ENCODE results near the gene ACAP1. TPM values are rescaled to one million over a fixed set of nuclear protein-coding genes. Genes with fewer than 3 reads are reported as not detected.
A peak's percentile ranks its signal among the peaks of the same experiment; 100 is the strongest.

The ACAP1 gene
- total and polyA plus RNA-seq, 9 of the 15 experiments (the other 6 are each of a cell fraction or from before 2014, with no cell fraction given): 0.15 to 8.5 (median 2.4) TPM

DNA sequence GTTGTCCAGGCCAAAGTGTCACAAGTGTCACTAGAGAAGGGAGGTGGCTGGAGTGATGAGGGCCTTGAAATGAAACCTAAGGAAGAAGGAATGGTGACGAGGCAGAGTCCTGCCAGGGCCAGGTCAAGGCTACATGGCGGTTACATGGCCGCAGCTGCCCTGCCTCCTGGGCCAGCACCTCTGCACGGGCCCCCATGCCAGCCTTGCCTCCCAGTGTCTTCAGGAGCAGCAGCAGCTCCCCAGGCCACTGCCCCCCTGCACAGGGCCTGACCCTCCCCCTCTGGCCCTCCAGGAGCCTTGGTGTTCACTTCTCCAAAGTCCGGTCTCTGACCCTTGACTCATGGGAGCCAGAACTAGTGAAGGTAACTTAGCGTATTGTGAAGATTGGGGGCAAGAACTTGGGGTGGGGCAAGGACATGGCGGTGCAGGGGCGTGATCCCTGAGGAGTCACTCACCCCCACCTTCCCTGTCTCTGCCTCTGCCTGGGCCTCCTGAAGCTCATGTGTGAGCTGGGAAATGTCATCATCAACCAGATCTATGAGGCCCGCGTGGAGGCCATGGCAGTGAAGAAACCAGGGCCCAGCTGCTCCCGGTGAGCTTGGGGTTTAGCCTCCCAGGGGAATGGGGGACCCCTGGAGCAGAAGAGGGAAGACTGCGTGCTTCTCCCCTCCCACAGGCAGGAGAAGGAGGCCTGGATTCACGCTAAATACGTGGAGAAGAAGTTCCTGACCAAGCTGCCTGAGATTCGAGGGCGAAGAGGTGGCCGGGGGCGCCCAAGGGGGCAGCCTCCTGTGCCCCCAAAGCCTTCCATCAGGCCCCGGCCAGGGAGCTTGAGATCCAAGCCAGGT is 11.5 kb downstream of the ACAP1 start:
- ChIA-PET CTCF (ENCODE audit: low intra/inter-chr PET ratio) (interaction anchor here (0.6 kb wide), 1 partner anchor 75 kb away, joined by 9 read pairs; no protein-coding TSS in a partner anchor), POLR2A (interaction anchor here (0.7 to 4.6 kb wide), 2 partner anchors 11 to 312 kb away, joined by 3 to 15 read pairs; partner anchors contain the start of gene ACAP1)
- in situ Hi-C loops (cut with MboI) (no loop called here), intact Hi-C loops (cut with micrococcal nuclease) (no loop called here)
- no peak overlapping the region for H2AFZ ChIP-seq (ENCODE audit: low read depth, low read length)
- BruUV-seq (replicated peaks): no TSS peak
- no peaks in the 10 kb centered on the region for H3K27me3 ChIP-seq (ENCODE audit: control insufficient read depth in 2 of 2, insufficient read depth in 2 of 2, low read length in 2 of 2)
- 67% methylated on average over 12 of the region's 19 CpGs for WGBS (ENCODE audit: insufficient coverage, low coverage, missing lambda C conversion rate)
- H3K79me2 ChIP-seq (ENCODE audit: control insufficient read depth, insufficient read depth, low read length): peaks cover 8% of the 10 kb centered on the region
- no peaks in the 10 kb centered on the region for H3K9me3 ChIP-seq (replicated peaks; ENCODE audit: control insufficient read depth, insufficient read depth, low read depth, low read length)
- no peak overlapping the region for H3K4me2 ChIP-seq (ENCODE audit: insufficient read depth, low read length)
- TF ChIP-seq BRF1 (IDR thresholded peaks at IDR 0.05; ENCODE audit: borderline replicate concordance, extremely low read depth, insufficient read length) (no peak), FOXJ2 (tag; IDR thresholded peaks at IDR 0.05) (no peak), SMAD2 (IDR thresholded peaks at IDR 0.05; ENCODE audit: low read depth, low read length) (no peak), FOXM1 (IDR thresholded peaks at IDR 0.05; ENCODE audit: low read depth) (no peak), FOXM1 (CRISPR knock-in tag; IDR thresholded peaks at IDR 0.05; ENCODE audit: low read depth) (no peak), ZNF143 (CRISPR knock-in tag; IDR thresholded peaks at IDR 0.05) (no peak), NONO (IDR thresholded peaks at IDR 0.05; ENCODE audit: low read depth in 2 of 2, low read length in 1 of 2) (no peak), ZNF717 (CRISPR knock-in tag; IDR thresholded peaks at IDR 0.05) (no peak), HLTF (IDR thresholded peaks at IDR 0.05) (no peak)
- TF ChIP-seq, protein P1, sequence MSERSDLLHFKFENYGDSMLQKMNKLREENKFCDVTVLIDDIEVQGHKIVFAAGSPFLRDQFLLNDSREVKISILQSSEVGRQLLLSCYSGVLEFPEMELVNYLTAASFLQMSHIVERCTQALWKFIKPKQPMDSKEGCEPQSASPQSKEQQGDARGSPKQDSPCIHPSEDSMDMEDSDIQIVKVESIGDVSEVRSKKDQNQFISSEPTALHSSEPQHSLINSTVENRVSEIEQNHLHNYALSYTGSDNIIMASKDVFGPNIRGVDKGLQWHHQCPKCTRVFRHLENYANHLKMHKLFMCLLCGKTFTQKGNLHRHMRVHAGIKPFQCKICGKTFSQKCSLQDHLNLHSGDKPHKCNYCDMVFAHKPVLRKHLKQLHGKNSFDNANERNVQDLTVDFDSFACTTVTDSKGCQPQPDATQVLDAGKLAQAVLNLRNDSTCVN (CRISPR knock-in tag; IDR thresholded peaks at IDR 0.05): no peak
- TF ChIP-seq, protein P2, sequence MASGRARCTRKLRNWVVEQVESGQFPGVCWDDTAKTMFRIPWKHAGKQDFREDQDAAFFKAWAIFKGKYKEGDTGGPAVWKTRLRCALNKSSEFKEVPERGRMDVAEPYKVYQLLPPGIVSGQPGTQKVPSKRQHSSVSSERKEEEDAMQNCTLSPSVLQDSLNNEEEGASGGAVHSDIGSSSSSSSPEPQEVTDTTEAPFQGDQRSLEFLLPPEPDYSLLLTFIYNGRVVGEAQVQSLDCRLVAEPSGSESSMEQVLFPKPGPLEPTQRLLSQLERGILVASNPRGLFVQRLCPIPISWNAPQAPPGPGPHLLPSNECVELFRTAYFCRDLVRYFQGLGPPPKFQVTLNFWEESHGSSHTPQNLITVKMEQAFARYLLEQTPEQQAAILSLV (tag; IDR thresholded peaks at IDR 0.05): no peak
- TF ChIP-seq, protein P3, sequence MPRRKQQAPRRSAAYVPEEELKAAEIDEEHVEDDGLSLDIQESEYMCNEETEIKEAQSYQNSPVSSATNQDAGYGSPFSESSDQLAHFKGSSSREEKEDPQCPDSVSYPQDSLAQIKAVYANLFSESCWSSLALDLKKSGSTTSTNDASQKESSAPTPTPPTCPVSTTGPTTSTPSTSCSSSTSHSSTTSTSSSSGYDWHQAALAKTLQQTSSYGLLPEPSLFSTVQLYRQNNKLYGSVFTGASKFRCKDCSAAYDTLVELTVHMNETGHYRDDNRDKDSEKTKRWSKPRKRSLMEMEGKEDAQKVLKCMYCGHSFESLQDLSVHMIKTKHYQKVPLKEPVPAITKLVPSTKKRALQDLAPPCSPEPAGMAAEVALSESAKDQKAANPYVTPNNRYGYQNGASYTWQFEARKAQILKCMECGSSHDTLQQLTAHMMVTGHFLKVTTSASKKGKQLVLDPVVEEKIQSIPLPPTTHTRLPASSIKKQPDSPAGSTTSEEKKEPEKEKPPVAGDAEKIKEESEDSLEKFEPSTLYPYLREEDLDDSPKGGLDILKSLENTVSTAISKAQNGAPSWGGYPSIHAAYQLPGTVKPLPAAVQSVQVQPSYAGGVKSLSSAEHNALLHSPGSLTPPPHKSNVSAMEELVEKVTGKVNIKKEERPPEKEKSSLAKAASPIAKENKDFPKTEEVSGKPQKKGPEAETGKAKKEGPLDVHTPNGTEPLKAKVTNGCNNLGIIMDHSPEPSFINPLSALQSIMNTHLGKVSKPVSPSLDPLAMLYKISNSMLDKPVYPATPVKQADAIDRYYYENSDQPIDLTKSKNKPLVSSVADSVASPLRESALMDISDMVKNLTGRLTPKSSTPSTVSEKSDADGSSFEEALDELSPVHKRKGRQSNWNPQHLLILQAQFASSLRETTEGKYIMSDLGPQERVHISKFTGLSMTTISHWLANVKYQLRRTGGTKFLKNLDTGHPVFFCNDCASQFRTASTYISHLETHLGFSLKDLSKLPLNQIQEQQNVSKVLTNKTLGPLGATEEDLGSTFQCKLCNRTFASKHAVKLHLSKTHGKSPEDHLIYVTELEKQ (CRISPR knock-in tag; IDR thresholded peaks at IDR 0.05): no peak
- H3K27ac ChIP-seq (ENCODE audit: extremely low read depth, low read depth, low read length): no peak overlapping the region
- no peaks in the 10 kb centered on the region for H4K20me1 ChIP-seq (replicated peaks; ENCODE audit: control insufficient read depth, insufficient read depth, low read length)
- peak overlapping the region in 1 of 2 experiments; percentile 55; a peak in 2 of 4 replicates for H3K9ac ChIP-seq (ENCODE audit: insufficient read depth in 1 of 2, low read depth in 2 of 2, low read length in 2 of 2)
- no peaks in the 10 kb centered on the region for H3K9me1 ChIP-seq (ENCODE audit: control insufficient read depth, insufficient read depth, low read length)
- no peak for ATAC-seq
- H3K4me1 ChIP-seq (replicated peaks in 1 of 2; ENCODE audit: control insufficient read depth in 2 of 2, insufficient read depth in 2 of 2, low read length in 2 of 2): peaks cover 3 to 63% of the 10 kb centered on the region in 2 experiments; a peak in 3 of 5 replicates
- no peak for FAIRE-seq
- no peak for DNase-seq (ENCODE audit: extremely low read depth in 1 of 4, low spot score in 3 of 4)
- no peak overlapping the region for H3K4me3 ChIP-seq
- H3K36me3 ChIP-seq (ENCODE audit: control insufficient read depth, insufficient read depth, low read length): no peaks in the 10 kb centered on the region

Measured in K562 (cell line).